ENCODE measurements around the gene USP47.
A peak's percentile ranks its signal among the peaks of the same experiment; 100 is the strongest.

The USP47 gene

DNA sequence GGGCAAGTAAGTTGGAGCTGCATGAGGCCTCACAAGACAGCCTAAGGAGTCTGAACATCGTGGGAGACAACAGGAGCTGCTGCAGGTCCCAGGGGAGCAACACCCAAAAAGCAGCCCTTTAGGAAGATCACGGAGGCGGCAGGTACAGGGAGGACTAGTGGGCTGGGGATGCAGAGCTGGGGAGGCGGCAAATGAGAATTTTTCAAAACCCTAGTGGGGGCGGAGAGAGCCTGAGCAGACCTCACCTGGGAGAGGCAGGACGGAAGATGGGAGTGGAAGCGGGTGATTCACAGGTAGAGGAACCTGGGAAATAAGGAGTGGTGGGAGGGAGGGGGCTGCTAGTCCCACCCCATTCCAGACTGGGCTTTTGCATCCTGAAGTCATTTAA, 124.6 kb downstream of the USP47 start:
- Histone ChIP-seq H3K4me1 (ENCODE audit: control insufficient read depth, low read length) (no peaks in the 10 kb centered on the region), H4K20me1 (ENCODE audit: control insufficient read depth, insufficient read depth, low read depth, low read length) (no peaks in the 10 kb centered on the region), H3K27me3 (ENCODE audit: control insufficient read depth, low read length) (peaks cover 9% of the 10 kb centered on the region), H3K4me3 (ENCODE audit: low read length) (no peak overlapping the region), H3K4me2 (ENCODE audit: low read length) (no peak overlapping the region), H3K9me3 (ENCODE audit: control insufficient read depth, insufficient read depth, low read length) (no peaks in the 10 kb centered on the region), H3F3A (ENCODE audit: control insufficient read depth, insufficient read depth) (no peaks in the 10 kb centered on the region), H3K27ac (ENCODE audit: low read depth, low read length) (no peak overlapping the region), H3K79me2 (ENCODE audit: control insufficient read depth, low read length) (no peaks in the 10 kb centered on the region), H3K36me3 (ENCODE audit: control insufficient read depth, low read length) (no peaks in the 10 kb centered on the region), H3K9me2 (replicated peaks; ENCODE audit: control insufficient read depth, low read length) (no peaks in the 10 kb centered on the region)
- TF ChIP-seq, protein P1, sequence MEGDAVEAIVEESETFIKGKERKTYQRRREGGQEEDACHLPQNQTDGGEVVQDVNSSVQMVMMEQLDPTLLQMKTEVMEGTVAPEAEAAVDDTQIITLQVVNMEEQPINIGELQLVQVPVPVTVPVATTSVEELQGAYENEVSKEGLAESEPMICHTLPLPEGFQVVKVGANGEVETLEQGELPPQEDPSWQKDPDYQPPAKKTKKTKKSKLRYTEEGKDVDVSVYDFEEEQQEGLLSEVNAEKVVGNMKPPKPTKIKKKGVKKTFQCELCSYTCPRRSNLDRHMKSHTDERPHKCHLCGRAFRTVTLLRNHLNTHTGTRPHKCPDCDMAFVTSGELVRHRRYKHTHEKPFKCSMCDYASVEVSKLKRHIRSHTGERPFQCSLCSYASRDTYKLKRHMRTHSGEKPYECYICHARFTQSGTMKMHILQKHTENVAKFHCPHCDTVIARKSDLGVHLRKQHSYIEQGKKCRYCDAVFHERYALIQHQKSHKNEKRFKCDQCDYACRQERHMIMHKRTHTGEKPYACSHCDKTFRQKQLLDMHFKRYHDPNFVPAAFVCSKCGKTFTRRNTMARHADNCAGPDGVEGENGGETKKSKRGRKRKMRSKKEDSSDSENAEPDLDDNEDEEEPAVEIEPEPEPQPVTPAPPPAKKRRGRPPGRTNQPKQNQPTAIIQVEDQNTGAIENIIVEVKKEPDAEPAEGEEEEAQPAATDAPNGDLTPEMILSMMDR (IDR thresholded peaks at IDR 0.05; ENCODE audit: low read depth, low read length, poor library complexity, severe bottlenecking) = no peak
- TF ChIP-seq EZH2phosphoT487 (IDR thresholded peaks at IDR 0.05; ENCODE audit: borderline replicate concordance, low read length) = no peak

DNA sequence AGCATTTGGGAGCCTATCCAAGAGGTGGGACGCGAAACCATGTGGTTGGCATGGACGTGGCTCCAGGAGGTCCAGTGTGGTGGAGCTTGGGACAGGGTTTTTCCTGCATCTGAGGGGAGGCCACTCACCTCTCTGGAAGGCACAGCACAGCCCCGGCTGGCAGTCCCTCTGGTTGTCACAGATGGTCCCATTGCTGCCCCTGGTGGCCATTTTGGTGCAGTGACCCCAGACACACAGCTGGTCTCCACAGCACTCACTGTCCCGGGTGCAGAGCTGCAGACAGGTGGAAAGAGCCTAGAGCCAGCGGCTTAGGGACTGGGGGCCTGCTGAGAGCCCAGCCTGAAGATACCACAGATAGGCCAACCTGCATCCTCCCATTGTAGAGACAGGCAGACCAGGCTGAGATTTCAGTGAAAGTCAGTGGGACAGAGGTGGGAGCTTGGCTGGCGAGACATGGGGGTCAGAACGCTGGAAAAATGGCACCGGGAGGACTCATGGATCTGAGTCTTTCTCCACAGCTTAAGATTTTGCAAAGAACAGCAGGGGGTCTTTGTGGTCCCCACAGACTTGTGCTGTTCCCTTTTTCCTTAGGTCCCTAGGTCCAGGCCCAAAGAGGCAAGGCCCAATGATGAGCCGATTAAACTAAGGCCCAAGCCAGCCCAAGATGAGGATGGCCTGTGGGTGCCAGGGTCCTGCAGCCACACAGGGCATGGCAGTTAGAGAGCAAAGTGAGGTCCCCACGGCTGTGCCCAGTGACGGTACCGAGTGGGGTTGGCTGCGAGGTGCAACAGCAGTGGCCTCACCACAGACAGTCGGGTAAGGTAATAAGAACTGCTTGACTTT, 125.3 kb downstream of the USP47 start:
- Histone ChIP-seq H4K20me1 (ENCODE audit: control insufficient read depth, insufficient read depth, low read depth, low read length) (no peaks in the 10 kb centered on the region), H3K79me2 (ENCODE audit: control insufficient read depth, low read length) (no peaks in the 10 kb centered on the region), H3K9me3 (ENCODE audit: control insufficient read depth, insufficient read depth, low read length) (no peaks in the 10 kb centered on the region), H3K9me2 (replicated peaks; ENCODE audit: control insufficient read depth, low read length) (no peaks in the 10 kb centered on the region), H3K4me1 (ENCODE audit: control insufficient read depth, low read length) (no peaks in the 10 kb centered on the region), H3K27ac (ENCODE audit: low read depth, low read length) (no peak overlapping the region), H3K4me3 (ENCODE audit: low read length) (no peak overlapping the region), H3K27me3 (ENCODE audit: control insufficient read depth, low read length) (peaks cover 9% of the 10 kb centered on the region), H3K36me3 (ENCODE audit: control insufficient read depth, low read length) (no peaks in the 10 kb centered on the region), H3F3A (ENCODE audit: control insufficient read depth, insufficient read depth) (no peaks in the 10 kb centered on the region), H3K4me2 (ENCODE audit: low read length) (no peak overlapping the region)
- TF ChIP-seq, protein P1 (IDR thresholded peaks at IDR 0.05; ENCODE audit: low read depth, low read length, poor library complexity, severe bottlenecking) = peak; percentile 82
- TF ChIP-seq EZH2phosphoT487 (IDR thresholded peaks at IDR 0.05; ENCODE audit: borderline replicate concordance, low read length) = no peak

- H3K36me3 ChIP-seq (ENCODE audit: control insufficient read depth, low read length) = no peaks in the 10 kb centered on the region
- no peak overlapping the region for H3K27ac ChIP-seq (ENCODE audit: low read depth, low read length)
Observed at GRCh38 chr11:11967669-11968510, 126.1 kb downstream of the USP47 start.

More at GRCh38 chr11:11967669-11968510, 126.1 kb downstream of the USP47 start:
- no peaks in the 10 kb centered on the region for H3K4me1 ChIP-seq (ENCODE audit: control insufficient read depth, low read length)
- no peak for TF ChIP-seq EZH2phosphoT487 (IDR thresholded peaks at IDR 0.05; ENCODE audit: borderline replicate concordance, low read length)
- TF ChIP-seq, protein P1 (IDR thresholded peaks at IDR 0.05; ENCODE audit: low read depth, low read length, poor library complexity, severe bottlenecking) = no peak
- no peaks in the 10 kb centered on the region for H3K9me2 ChIP-seq (replicated peaks; ENCODE audit: control insufficient read depth, low read length)
- no peak overlapping the region for H3K4me2 ChIP-seq (ENCODE audit: low read length)
- H3F3A ChIP-seq (ENCODE audit: control insufficient read depth, insufficient read depth) = no peaks in the 10 kb centered on the region
- no peaks in the 10 kb centered on the region for H4K20me1 ChIP-seq (ENCODE audit: control insufficient read depth, insufficient read depth, low read depth, low read length)
- H3K4me3 ChIP-seq (ENCODE audit: low read length) = no peak overlapping the region
- H3K79me2 ChIP-seq (ENCODE audit: control insufficient read depth, low read length) = no peaks in the 10 kb centered on the region
- H3K9me3 ChIP-seq (ENCODE audit: control insufficient read depth, insufficient read depth, low read length) = no peaks in the 10 kb centered on the region
- peaks cover 4% of the 10 kb centered on the region for H3K27me3 ChIP-seq (ENCODE audit: control insufficient read depth, low read length)

Data from DOHH2 (cell line).